ENCODE results near the gene SH3GL2. TPM values are rescaled to one million over a fixed set of nuclear protein-coding genes. Genes with fewer than 3 reads are reported as not detected.

SH3GL2 gene
- total and polyA plus RNA-seq, 2 donors (not counting 1 experiment from before 2014, with no cell fraction given): not detected

DNA sequence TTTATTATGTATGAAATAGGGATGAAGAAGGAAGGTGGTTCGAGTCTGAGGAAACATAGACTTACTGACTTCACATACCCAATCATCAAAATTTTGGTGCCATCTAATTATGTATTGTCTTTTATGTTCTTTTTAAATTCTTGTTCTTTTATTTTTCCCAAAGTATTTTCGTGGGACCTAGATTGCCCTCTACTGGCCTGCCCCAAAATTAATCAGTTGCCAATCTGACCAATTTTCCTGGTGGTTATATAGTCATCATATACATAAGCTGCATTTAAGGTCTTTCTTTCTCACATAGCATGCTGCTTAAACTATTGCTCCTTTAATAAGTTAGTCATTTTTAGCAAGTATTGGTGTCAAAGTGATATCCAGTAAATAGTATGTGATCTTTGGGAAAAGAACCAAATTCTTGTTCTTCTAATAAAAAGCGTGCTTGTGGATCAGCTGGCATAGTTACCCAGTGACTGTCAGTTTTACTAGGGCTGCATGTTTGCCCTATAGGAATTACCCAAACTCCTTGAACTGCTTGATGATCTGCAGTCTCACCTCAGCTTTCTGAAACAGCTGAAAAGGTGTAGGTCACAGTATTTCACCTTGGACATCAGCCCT is 223.5 kb downstream of the SH3GL2 start:
- no peaks in the 10 kb centered on the region for H3K9me3 ChIP-seq (ENCODE audit: control extremely low read depth in 1 of 3, control insufficient read depth in 2 of 3, insufficient read depth in 1 of 3, low read length in 2 of 3)
- no peaks in the 10 kb centered on the region for H3K27me3 Mint-ChIP-seq
- no peak overlapping the region for H2AFZ ChIP-seq (ENCODE audit: insufficient read depth, low read depth, low read length, poor library complexity, severe bottlenecking)
- H3K79me2 ChIP-seq (ENCODE audit: control insufficient read depth, insufficient read depth, low read length): no peaks in the 10 kb centered on the region
- 100% methylated on average over 1 of the region's 3 CpGs for WGBS (ENCODE audit: insufficient coverage)
- no peak overlapping the region for H3K27ac Mint-ChIP-seq
- no peaks in the 10 kb centered on the region for H4K20me1 ChIP-seq (ENCODE audit: control insufficient read depth, insufficient read depth, low read length, poor library complexity, severe bottlenecking)
- no peaks in the 10 kb centered on the region for H3K36me3 ChIP-seq (replicated peaks in 1 of 2; ENCODE audit: control extremely low read depth in 1 of 2, control insufficient read depth in 1 of 2, extremely low read depth in 1 of 2, insufficient read depth in 2 of 2, low read length in 1 of 2)
- ChIA-PET CTCF (no interaction called here), POLR2A (no interaction called here)
- H3K27ac ChIP-seq (ENCODE audit: low read length in 2 of 2): no peak overlapping the region
- H3K4me1 ChIP-seq (ENCODE audit: control insufficient read depth in 2 of 2, insufficient read depth in 2 of 2, low read length in 2 of 2): no peaks in the 10 kb centered on the region
- no peak overlapping the region for H3K9ac ChIP-seq (ENCODE audit: low read length)
- intact Hi-C loops (cut with micrococcal nuclease): no loop called here
- H3K4me3 ChIP-seq (ENCODE audit: control extremely low read depth in 1 of 5, extremely low read depth in 1 of 5, insufficient read depth in 1 of 5, low read depth in 2 of 5, low read length in 4 of 5): no peak overlapping the region
- no peaks in the 10 kb centered on the region for H3K4me1 Mint-ChIP-seq
- no peaks in the 10 kb centered on the region for H3K27me3 ChIP-seq (replicated peaks in 1 of 4; ENCODE audit: control extremely low read depth in 1 of 4, control insufficient read depth in 3 of 4, insufficient read depth in 4 of 4, low read length in 3 of 4)
- no peak overlapping the region for H3K4me3 Mint-ChIP-seq
- no peak for TF ChIP-seq CTCF (IDR thresholded peaks at IDR 0.05)
- TF ChIP-seq EZH2 (IDR thresholded peaks at IDR 0.05; ENCODE audit: borderline replicate concordance, insufficient read depth, low read depth, low read length, poor library complexity, severe bottlenecking): no peak
- no peak overlapping the region for H3K4me2 ChIP-seq (replicated peaks; ENCODE audit: low read depth, low read length, poor library complexity, severe bottlenecking)
- peaks cover 3% of the 10 kb centered on the region for H3K9me3 Mint-ChIP-seq (ENCODE audit: insufficient read depth)
- DNase-seq (no peak), ATAC-seq (ENCODE audit: low read depth) (no peak)

DNA sequence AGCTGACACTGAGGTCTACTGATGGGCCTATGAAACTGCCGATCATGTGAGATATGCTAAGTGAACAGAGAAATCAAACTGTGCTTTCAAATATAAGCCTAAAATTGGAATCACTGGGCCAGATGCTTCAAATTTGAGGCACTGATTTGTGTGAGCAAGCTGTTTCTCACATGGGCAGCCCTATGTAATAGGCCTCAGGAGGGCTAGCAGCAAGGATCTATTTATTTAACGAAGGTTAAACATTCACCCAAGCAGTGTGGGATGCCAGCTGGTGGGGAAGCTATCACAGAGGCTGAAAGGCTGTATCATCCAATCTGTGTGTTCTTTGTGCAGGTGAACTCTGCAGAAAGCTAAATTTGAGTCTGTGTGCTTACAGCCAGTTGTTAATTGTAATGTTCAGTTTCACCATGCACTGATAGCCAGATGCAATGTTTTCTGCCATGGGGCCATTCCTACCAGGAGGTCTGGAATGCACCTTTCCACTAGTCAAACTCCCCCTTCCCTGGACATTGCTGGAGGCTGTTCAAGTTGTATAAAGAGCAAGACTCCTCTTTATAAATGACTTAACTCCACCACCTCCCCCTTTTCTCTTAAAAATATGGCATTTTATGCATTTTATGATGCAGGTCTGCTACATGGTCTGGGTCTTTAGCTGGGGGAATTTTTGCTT is 228.9 kb downstream of the SH3GL2 start:
- intact Hi-C loops (cut with micrococcal nuclease): no loop called here
- Mint-ChIP-seq H3K27me3 (no peaks in the 10 kb centered on the region), H3K4me3 (no peak overlapping the region), H3K4me1 (no peaks in the 10 kb centered on the region), H3K27ac (no peak overlapping the region), H3K9me3 (ENCODE audit: insufficient read depth) (no peaks in the 10 kb centered on the region)
- Histone ChIP-seq H2AFZ (ENCODE audit: insufficient read depth, low read depth, low read length, poor library complexity, severe bottlenecking) (no peak overlapping the region), H3K9me3 (ENCODE audit: control extremely low read depth in 1 of 3, control insufficient read depth in 2 of 3, insufficient read depth in 1 of 3, low read length in 2 of 3) (no peaks in the 10 kb centered on the region), H3K4me2 (replicated peaks; ENCODE audit: low read depth, low read length, poor library complexity, severe bottlenecking) (no peak overlapping the region), H3K4me1 (ENCODE audit: control insufficient read depth in 2 of 2, insufficient read depth in 2 of 2, low read length in 2 of 2) (no peaks in the 10 kb centered on the region), H3K4me3 (ENCODE audit: control extremely low read depth in 1 of 5, extremely low read depth in 1 of 5, insufficient read depth in 1 of 5, low read depth in 2 of 5, low read length in 4 of 5) (no peak overlapping the region), H3K9ac (ENCODE audit: low read length) (no peak overlapping the region), H3K79me2 (ENCODE audit: control insufficient read depth, insufficient read depth, low read length) (no peaks in the 10 kb centered on the region), H4K20me1 (ENCODE audit: control insufficient read depth, insufficient read depth, low read length, poor library complexity, severe bottlenecking) (no peaks in the 10 kb centered on the region), H3K36me3 (replicated peaks in 1 of 2; ENCODE audit: control extremely low read depth in 1 of 2, control insufficient read depth in 1 of 2, extremely low read depth in 1 of 2, insufficient read depth in 2 of 2, low read length in 1 of 2) (no peaks in the 10 kb centered on the region), H3K27me3 (replicated peaks in 1 of 4; ENCODE audit: control extremely low read depth in 1 of 4, control insufficient read depth in 3 of 4, insufficient read depth in 4 of 4, low read length in 3 of 4) (no peaks in the 10 kb centered on the region), H3K27ac (ENCODE audit: low read length in 2 of 2) (no peak overlapping the region)
- ChIA-PET CTCF (no interaction called here), POLR2A (no interaction called here)
- ATAC-seq (ENCODE audit: low read depth) (no peak), DNase-seq (no peak)
- WGBS (ENCODE audit: insufficient coverage): 92% methylated on average over 1 of the region's 2 CpGs
- TF ChIP-seq EZH2 (IDR thresholded peaks at IDR 0.05; ENCODE audit: borderline replicate concordance, insufficient read depth, low read depth, low read length, poor library complexity, severe bottlenecking) (no peak), CTCF (IDR thresholded peaks at IDR 0.05) (no peak)
